K562 (cell line): ENCODE results near the gene BLVRA. TPM values are rescaled to one million over a fixed set of nuclear protein-coding genes. Genes with fewer than 3 reads are reported as not detected.
A peak's percentile ranks its signal among the peaks of the same experiment; 100 is the strongest.

ENCODE experiments used
- CBX8 ChIP-seq: fragments of 200-600 bp; sonication (generic); IDR thresholded peaks from 2 replicates; pipeline ENCODE4 v1.6.1; 2012; ENCODE audit warnings: borderline replicate concordance, mixed run types, low read depth, mild to moderate bottlenecking, moderate library complexity, mixed read lengths, low read length, control low read depth, inconsistent platforms; ENCODE audit not compliant: poor library complexity, severe bottlenecking; ENCODE audit errors: extremely low read depth
- CCNT2 ChIP-seq: IDR thresholded peaks from 2 replicates; pipeline ENCODE4 v1.6.1; 2011; ENCODE audit warnings: borderline replicate concordance, low read depth, mild to moderate bottlenecking, moderate library complexity, mixed read lengths, low read length; ENCODE audit not compliant: insufficient read length; ENCODE audit errors: extremely low read depth
- CHD4 ChIP-seq: fragments of 200-600 bp; sonication (generic); IDR thresholded peaks from 3 replicates; pipeline ENCODE4 v1.6.1; 2012; ENCODE audit warnings: low read depth, mild to moderate bottlenecking, mixed read lengths, low read length, inconsistent platforms; ENCODE audit not compliant: insufficient read depth, insufficient replicate concordance, poor library complexity, severe bottlenecking
- CREM ChIP-seq: IDR thresholded peaks from 2 replicates; pipeline ENCODE4 v1.6.1; 2014; ENCODE audit warnings: antibody characterized with exemption, low read depth
- CXXC5 ChIP-seq: fragments of 250-450 bp; sonication (Bioruptor Pico); IDR thresholded peaks from 2 replicates; pipeline ENCODE4 v1.8.0; 2022; ENCODE audit warnings: inconsistent platforms, mild to moderate bottlenecking, moderate library complexity
- E2F1 ChIP-seq: sonication (generic); formaldehyde crosslinking; IDR thresholded peaks from 2 replicates; pipeline ENCODE4 v1.8.1; 2023; ENCODE audit warnings: mild to moderate bottlenecking, missing genetic modification reagents, moderate library complexity
- E2F6 ChIP-seq, 2 experiments: IDR thresholded peaks; 2 replicates each; pipeline ENCODE4 v1.6.1; 2011; ENCODE audit warnings: borderline replicate concordance in 1 of 2, control low read depth in 1 of 2, low read depth in 1 of 2, low read length in 1 of 2, mild to moderate bottlenecking in 1 of 2, mixed read lengths in 1 of 2, moderate library complexity in 1 of 2; ENCODE audit not compliant: insufficient read depth in 1 of 2, insufficient read length in 1 of 2, poor library complexity in 1 of 2, severe bottlenecking in 1 of 2; ENCODE audit errors: extremely low read depth in 1 of 2
- NONO ChIP-seq, 2 experiments: fragments of 200-400 bp in 1 of 2; fragments of 450-650 bp in 1 of 2; formaldehyde crosslinking in 1 of 2; IDR thresholded peaks; 2 replicates each; pipeline ENCODE4 v1.6.1; 2017; ENCODE audit warnings: low read depth in 2 of 2, mild to moderate bottlenecking in 2 of 2, moderate library complexity in 2 of 2, low read length in 1 of 2
- PML ChIP-seq: IDR thresholded peaks from 2 replicates; pipeline ENCODE4 v1.6.1; 2012; ENCODE audit warnings: low read length, inconsistent platforms
- PPARD ChIP-seq: fragments of 250-450 bp; sonication (Bioruptor Pico); IDR thresholded peaks from 2 replicates; pipeline ENCODE4 v1.8.0; 2022; ENCODE audit warnings: inconsistent platforms, mild to moderate bottlenecking, moderate library complexity
- RBFOX2 ChIP-seq: fragments of 200-400 bp; formaldehyde crosslinking; IDR thresholded peaks from 2 replicates; pipeline ENCODE4 v1.6.1; 2017; ENCODE audit warnings: low read depth, mild to moderate bottlenecking, low read length, moderate library complexity
- SNIP1 ChIP-seq: fragments of 450-650 bp; IDR thresholded peaks from 2 replicates; pipeline ENCODE4 v1.7.1; 2017; ENCODE audit warnings: low read depth, mild to moderate bottlenecking
- SUPT5H ChIP-seq: fragments of 450-650 bp; IDR thresholded peaks from 2 replicates; pipeline ENCODE4 v1.6.1; 2016
- THAP12 ChIP-seq: fragments of 250-450 bp; sonication (Bioruptor Pico); IDR thresholded peaks from 2 replicates; pipeline ENCODE4 v1.9.0; 2021; ENCODE audit warnings: mild to moderate bottlenecking, inconsistent platforms
- U2AF2 ChIP-seq: fragments of 200-400 bp; formaldehyde crosslinking; optimal IDR thresholded peaks from 2 replicates; pipeline ENCODE3; 2017; ENCODE audit warnings: low read depth, mild to moderate bottlenecking, low read length
- ZNF639 ChIP-seq, 2 experiments: fragments of 200-800 bp in 1 of 2; sonication (Bioruptor generic) in 1 of 2; sonication (generic) in 1 of 2; formaldehyde crosslinking in 1 of 2; IDR thresholded peaks in 1 of 2; conservative IDR thresholded peaks in 1 of 2; 2 replicates each; pipeline versions ENCODE4 v1.5.0 to v1.6.1; 2016 to 2020; ENCODE audit warnings: missing compliant biosample characterization in 1 of 2, missing genetic modification characterization in 1 of 2, missing genetic modification reagents in 1 of 2
- polyA plus RNA-seq, 8 experiments: library from polyadenylated mRNA; depleted of rRNA in 4 of 8; stranded (reverse) in 5 of 8; unstranded in 3 of 8; fragments of >200 nt; fragmentation: Nextera tagmentation in 2 of 8; fragmentation: Illumina TruSeq in 1 of 8; extraction: Ambion mirVana in 2 of 8; extraction: Trizol in 1 of 8; gene quantifications; 2 replicates each; pipeline versions ENCODE4 v1.2.1 to v1.2.3, GENCODE V29; 2011 to 2014; ENCODE audit warnings: inconsistent platforms in 1 of 8, missing spikeins in 1 of 8
- total RNA-seq, 7 experiments: library from RNA; depleted of rRNA in 6 of 7; stranded (reverse); fragments of >200 nt in 6 of 7; fragmentation: Illumina TruSeq in 2 of 7; extraction: Trizol in 2 of 7; gene quantifications; 2 replicates each; pipeline versions ENCODE4 v1.2.1 to v1.2.3, GENCODE V29; 2011 to 2021; ENCODE audit warnings: low replicate concordance in 1 of 7
- TF ChIP-seq, protein P1 (sequence below), 2 experiments: fragments of 250-450 bp in 1 of 2; fragments of 450-650 bp in 1 of 2; sonication (Bioruptor Pico) in 1 of 2; IDR thresholded peaks; 2 replicates each; pipeline versions ENCODE4 v1.6.1 to v1.8.0; 2016 to 2021; ENCODE audit warnings: mild to moderate bottlenecking in 2 of 2, moderate library complexity in 2 of 2, missing compliant biosample characterization in 1 of 2, missing genetic modification characterization in 1 of 2

BLVRA gene
- total and polyA plus RNA-seq, 9 of the 15 experiments (the other 6 are each of a cell fraction or from before 2014, with no cell fraction given) = 48.5 to 147 (median 61.5) TPM

DNA sequence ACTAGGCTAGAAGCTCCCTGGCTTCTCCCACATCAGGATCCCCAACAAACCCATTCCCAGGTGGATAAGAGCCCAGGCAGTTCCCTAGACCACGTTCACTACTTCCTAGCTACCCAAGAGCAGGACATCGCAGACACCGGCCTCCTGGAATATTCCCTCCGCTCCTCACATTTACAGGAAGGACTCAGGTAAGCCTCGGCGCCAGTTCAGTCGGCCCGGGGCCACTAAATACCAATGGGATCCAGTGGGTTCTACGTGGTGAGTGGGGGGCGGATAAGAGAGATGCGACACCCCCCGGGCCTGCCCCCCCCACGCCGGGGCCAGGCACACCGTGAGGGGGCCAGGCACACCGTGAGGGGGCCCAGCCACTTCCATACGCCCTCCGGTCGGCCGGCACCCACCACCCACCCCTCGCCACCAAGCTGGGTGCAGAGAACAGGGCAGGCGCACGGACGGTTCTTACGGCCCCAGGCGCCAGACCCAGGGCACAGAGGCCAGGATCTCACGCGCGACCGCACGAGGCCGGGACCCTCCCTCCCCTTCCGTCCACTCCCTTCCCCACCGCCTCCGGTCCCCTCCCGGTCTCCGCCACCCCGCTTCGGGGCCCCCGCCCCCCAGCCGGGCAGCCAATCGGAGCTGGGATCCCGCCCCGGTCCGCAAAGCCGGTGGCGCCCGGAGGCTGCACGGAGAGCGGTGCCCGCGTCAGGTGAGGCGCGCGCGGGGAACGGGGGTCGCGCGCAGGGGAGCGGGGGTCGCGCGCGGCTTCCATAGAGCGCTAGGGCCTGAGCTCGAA is at the start of gene BLVRA (continued):
- no peak for TF ChIP-seq U2AF2
- TF ChIP-seq THAP12 (CRISPR knock-in tag) = 0 out of 2 replicates have a peak, but pooled peaks have one; percentile 39
- TF ChIP-seq E2F6 (IDR thresholded peaks at IDR 0.05; ENCODE audit: borderline replicate concordance in 1 of 2, extremely low read depth in 1 of 2, insufficient read depth in 1 of 2, insufficient read length in 1 of 2, low read depth in 1 of 2, low read length in 1 of 2, poor library complexity in 1 of 2, severe bottlenecking in 1 of 2) = peak in 1 of 2 experiments; percentile 64
- peak; percentile 19 for TF ChIP-seq CCNT2
- no peak for TF ChIP-seq CHD4
- TF ChIP-seq, protein P1, sequence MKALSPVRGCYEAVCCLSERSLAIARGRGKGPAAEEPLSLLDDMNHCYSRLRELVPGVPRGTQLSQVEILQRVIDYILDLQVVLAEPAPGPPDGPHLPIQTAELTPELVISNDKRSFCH (CRISPR knock-in tag; IDR thresholded peaks at IDR 0.05) = no peak
- TF ChIP-seq, protein P1 (tag; IDR thresholded peaks at IDR 0.05) = peak; percentile 40; the same call in 1 of the 2 replicates
- no peak for TF ChIP-seq CBX8
- 0 out of 2 replicates have a peak, but pooled peaks have one; percentile 23 for TF ChIP-seq PML
- no peak for TF ChIP-seq PPARD (CRISPR knock-in tag)
- no peak for TF ChIP-seq E2F1 (CRISPR knock-in tag)
- peak in 1 of 2 experiments; percentile 95; a peak in 2 of 4 replicates for TF ChIP-seq ZNF639 (CRISPR knock-in tag; conservative IDR thresholded peaks at IDR 0.05 in 1 of 2, IDR thresholded peaks at IDR 0.05 in 1 of 2)
- TF ChIP-seq NONO (IDR thresholded peaks at IDR 0.05; ENCODE audit: low read depth in 2 of 2, low read length in 1 of 2) = peak in 1 of 2 experiments; percentile 25; a peak in 1 of 4 replicates
- TF ChIP-seq RBFOX2 = peak; percentile 77
- TF ChIP-seq SUPT5H = peak; percentile 67
- peak; percentile 12; the same call in 1 of the 2 replicates for TF ChIP-seq CREM
- peak; percentile 65; the same call in 1 of the 2 replicates for TF ChIP-seq CXXC5 (CRISPR knock-in tag)
- TF ChIP-seq SNIP1 = no peak
